GM18508 (cell line): ENCODE results near the gene ANKS4B.
"Not testable (repeated sequence)": the region's sequence is repeated elsewhere in the genome, so short reads cannot be mapped to it uniquely, and the experiment has no call there.

ENCODE experiments used
- ATAC-seq: cut with Tn5 transposase; IDR thresholded peaks from one replicate; pipeline ENCODE4 v1.9.1; 2021; ENCODE audit warnings: moderate number of reproducible peaks; ENCODE audit not compliant: insufficient read depth, unreplicated experiment

Gene ANKS4B

DNA sequence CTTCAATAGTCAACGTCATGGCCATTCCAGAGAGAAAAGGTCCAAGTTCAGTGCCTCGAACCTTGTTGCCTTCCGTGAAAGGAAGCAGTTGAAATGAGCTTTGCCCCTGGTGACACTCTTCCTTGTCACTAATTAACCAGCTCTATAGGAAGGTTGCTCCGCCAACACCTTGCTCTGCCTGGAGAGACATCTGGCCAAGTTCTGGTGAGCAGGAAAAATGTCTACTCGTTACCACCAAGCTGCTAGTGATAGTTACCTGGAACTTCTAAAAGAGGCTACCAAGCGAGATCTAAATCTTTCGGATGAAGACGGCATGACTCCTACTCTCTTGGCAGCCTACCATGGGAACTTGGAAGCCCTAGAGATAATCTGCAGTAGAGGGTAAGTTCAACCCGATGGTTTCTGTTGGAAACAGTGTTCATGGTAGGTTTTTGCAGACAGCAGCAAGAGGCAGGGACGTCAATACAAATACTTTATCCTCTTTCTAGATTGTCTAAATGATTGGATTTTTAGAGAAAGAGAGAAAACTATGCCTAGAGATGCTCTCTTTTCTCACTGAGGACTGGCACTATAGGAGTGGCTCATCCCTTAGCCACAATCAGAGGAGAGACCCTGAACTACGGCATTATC, at the start of gene ANKS4B:
Gene ANKS4B (plus strand): TSS at position 179 of the 630 bp plus-strand sequence. CDS start 39 bp downstream, at position 218.
- no peak for ATAC-seq

GRCh38 chr16:21183995-21184394, 49.5 kb upstream of the ANKS4B start:
- no peak for ATAC-seq

DNA sequence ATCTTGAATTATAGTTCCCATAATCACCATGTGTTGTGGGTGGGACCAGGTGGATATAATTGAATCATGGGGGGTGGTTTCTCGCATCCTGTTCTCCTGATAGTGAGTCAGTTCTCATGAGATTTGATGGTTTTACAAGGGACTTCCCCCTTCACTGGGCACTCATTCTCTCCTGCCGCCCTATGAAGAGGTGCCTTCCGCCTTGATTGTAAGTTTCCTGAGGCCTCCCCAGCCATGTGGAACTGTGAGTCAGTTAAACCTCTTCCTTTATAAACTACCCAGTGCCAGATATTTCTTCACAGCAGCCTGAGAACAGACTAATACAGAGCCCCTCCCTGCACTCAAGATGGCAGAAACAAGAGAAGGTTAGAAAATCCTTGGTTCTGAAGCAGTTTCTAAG, 48.7 kb upstream of the ANKS4B start:
- ATAC-seq, result no peak

DNA sequence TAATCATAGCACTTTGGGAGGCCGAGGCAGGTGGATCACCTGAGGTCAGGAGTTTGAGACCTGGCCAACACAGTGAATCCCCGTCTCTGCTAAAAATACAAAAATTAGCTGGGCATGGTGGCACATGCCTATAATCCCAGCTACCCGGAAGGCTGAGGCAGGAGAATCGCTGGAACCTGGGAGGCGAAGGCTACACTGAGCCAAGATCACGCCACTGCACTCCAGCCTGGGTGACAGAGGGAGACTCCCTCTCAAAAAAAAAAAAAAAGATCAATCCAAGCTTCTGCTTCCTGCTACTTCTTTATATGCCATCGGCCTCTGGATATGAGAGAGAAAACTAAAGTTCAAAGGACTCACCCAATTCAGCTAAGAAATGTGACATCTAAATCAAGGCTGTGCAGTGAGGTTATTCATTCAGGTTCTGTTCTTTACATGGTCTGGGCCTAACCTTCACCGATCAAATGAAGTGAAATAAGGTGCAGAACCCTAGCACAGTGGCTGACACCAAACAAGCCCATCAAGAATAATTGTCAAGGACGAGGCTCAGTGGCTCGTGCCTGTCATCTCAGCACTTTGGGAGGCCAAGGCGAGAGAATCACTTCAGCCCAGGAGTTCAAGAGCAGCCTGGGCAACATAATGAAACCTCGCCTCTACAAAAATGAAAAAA, 47.7 kb upstream of the ANKS4B start:
- ATAC-seq, result no peak

- ATAC-seq, result no peak
These were observed 47.2 kb upstream of the ANKS4B start for GRCh38 chr16:21186326-21186691.

DNA sequence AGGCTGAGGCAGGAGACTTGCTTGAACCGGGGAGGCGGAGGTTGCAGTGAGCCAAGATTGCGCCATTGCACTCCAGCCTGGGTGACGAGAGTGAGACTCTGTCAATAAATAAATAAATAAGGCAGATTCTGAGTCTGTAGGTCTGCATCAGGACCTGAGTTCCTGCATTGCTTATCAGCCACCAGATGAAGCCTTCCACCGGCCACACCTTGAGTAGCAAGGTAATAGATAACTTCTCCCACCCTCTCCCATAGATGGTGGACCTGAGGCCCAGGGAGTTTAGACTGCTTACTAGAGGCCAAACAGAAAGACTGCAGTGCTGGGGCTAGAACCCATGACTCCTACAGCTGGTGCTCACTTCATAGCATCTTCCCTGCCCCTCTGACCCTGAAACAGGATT, 44.2 kb upstream of the ANKS4B start:
- ATAC-seq, result no peak

GRCh38 chr16:21190013-21190412, 43.5 kb upstream of the ANKS4B start:
- ATAC-seq, result no peak

DNA sequence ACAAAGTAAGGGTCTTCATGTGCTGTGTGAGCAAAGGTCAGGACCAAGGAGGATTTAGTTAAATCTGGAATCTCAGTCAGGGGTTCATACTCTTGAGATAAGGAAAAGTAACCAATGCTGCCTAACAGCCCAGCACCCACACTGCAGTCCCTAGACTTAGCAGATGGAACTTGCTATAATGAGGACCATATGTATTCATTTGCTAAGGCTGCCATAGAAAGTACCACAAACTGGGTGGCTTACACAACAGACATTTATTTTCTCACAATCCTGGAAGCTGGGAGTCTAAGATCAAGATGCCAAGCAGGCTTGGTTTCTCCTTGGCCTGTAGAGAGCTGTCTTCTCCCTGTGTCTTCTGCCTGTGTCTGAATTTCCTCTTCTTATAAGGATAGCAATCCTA, 42.9 kb upstream of the ANKS4B start:
- no peak for ATAC-seq

DNA sequence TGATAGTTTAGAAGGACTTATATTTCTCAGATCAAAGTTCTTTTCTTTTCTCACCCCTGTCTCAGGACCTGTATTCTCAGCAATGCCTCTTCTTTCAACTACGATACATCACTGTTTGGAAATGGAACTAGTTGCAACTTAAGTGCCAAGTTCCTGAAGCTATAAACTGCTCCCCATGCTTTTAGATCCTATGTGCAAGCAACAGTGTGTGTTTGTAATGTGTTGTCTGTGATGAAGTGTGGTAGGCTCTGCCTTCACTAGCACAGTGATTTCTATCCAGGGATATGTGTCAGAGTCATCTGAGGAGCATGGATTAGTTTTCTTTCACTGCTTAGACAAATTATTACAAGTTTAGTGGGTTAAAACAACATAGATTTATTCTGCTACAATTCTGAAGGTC, 40.5 kb upstream of the ANKS4B start:
- ATAC-seq, result no peak

DNA sequence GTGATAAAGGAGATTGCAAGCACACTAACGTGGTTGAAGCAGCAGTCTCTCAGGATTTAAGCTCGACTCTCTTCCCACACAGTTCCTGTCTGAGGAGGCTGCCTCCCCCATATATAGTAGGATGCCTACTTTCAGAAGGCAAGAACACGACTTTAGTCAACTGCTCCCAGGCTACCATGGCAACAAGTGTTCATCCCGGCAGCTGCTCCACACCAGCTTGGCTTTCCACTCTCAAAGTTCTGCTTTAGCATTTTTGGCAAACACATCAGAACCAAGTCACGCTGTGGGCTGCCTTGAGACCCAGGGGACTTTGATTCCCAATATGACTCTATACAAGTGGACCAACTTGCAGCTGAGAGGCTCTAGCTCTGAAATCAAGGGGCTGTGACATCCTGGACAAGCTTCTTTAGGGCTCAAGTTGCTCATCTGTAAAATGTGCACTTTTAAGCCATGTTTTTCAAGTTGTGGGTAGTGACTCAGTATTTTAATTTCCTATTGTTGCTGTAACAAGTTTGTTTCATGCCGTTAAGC, 38.7 kb upstream of the ANKS4B start:
- no peak for ATAC-seq

GRCh38 chr16:21195330-21195729, 38.2 kb upstream of the ANKS4B start:
- ATAC-seq, result not testable (repeated sequence)

GRCh38 chr16:21197112-21197511, 36.4 kb upstream of the ANKS4B start:
- no peak for ATAC-seq

GRCh38 chr16:21197621-21198020, 35.9 kb upstream of the ANKS4B start:
- no peak for ATAC-seq

DNA sequence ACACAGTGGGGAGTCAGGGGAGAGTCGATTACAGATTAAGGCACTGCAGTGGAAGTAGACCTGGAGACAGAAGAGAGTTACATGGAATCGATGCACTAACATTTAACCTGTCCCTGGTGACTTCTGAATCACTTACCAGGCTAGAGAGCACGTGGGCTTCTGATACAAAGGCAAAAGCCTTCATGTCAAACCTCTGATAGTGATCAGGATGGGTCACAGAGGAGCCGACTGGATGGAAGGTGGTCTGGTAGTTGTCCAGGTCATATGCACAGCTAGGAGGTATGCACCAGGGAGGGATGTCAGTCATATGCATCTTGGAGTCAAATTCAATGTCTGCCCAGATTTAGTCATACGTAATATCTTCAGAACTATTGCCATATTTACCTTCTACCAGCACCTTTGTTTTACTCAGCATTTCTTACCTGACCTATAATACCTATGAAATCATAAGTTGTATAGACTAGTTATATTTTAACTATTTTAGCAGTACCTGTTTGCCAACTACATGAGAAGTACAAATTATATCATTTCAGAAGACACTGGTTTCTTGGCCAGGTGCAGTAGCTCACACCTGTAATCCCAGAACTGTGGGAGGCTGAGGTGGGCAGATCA, 33.8 kb upstream of the ANKS4B start:
- no peak for ATAC-seq

- ATAC-seq, result no peak
These were observed 30.2 kb upstream of the ANKS4B start for GRCh38 chr16:21203155-21203797.

DNA sequence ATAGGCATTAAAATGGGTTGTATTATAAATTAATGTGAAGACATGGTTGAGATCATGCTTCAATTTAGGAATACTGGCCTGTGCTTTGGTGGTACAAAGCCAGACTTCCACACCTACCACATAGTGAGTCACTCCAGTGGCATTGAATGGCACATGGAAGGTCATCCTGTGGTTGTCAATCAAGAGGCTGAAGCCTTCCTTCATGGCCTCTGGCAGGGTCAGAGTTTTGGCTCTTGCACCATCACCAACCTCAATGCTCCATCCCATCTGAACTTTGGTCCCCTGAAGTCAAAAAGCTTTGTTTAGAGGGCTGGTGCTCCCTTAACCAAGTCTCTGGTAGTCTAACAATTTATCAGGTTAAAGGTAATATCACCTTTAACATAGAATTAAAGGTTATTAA, 28.2 kb upstream of the ANKS4B start:
- no peak for ATAC-seq

DNA sequence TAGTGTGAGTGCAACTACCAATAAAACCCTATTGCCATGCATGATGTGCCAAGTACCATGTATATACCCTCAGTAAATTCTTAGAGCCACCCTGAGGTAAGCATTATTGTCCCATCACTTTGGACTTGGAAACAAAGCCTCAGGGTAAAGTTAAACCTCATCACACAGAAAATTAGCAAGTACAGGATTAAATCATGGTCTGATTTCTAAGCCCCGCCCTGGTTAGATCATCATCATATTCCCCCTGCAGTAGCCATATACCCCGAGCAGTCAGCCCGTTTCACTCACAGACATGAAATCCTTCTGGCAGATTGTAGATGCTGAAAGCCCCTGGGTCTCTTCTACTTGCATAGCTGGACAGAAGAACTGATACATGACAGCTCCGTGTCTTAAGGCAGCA, 26.9 kb upstream of the ANKS4B start:
- ATAC-seq, result no peak

DNA sequence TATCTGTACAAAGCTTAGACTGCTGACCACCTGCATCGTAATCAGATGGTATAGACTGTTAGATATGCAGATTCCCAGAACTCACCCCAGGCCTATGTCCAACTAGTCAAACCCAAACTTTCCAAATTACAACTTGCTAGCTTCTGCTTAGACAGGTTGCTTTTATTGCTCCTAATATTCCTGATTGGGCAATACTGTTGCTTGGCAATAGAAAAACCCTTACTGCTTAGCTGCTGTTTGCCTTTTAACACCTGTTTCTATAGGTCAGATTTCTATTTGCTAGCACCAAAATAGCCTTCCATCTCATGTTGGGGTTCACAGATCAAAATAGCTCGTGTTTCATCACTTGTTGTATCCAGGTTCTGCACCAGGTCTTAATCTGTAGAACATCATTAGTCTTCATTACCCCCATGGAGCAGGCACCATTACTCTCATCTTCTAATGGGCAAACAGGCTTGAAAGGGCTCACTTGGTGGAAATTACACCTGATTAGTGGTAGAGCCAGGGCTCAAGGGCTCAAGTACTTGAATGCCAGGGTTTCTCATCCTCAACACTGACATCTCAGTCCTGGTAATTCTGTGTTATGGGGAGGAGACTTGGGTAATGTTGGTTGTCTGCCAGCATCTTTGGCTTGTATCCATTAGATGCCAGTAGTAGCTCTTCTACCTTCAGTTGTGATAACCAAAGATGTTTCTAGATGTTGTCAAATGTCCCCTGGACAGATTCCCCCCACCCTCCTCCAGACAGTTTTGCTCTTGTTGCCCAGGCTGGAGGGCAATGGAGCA, 24.9 kb upstream of the ANKS4B start:
- ATAC-seq, result no peak

- no peak for ATAC-seq
These were observed 22.0 kb upstream of the ANKS4B start, which contains the start of gene ZP2 for GRCh38 chr16:21211486-21211885. TSS of gene ZP2 (minus strand) at chr16:21211574. CDS start at chr16:21211547, 27 bp downstream.

DNA sequence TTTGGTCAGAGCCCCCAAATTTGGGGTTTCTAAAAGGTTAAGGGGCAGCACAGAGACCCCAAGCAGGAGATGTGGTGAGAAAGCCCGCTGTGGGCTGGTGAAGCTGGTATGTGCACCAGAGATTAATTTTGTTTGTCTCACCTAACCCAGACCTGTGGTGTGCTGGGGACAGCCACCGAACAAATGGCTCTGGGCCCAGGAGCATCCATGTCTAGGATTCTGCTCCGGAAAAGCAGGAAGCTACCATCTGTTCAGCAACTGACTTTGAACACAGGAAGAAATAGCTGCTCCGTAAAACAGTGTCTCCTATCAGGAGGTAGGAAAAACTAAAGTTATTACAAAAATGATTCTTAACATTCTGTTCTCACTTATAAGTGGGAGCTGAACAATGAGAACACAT, 19.4 kb upstream of the ANKS4B start:
- no peak for ATAC-seq
